Activated T-cell treated with anti-CD3 and anti-CD28 coated beads, Interleukin-2, amount 50 U/mL, for 24 hours (primary cell): Measurements from ENCODE around the gene VCL.
"Not testable (repeated sequence)": the region's sequence is repeated elsewhere in the genome, so short reads cannot be mapped to it uniquely, and the experiment has no call there.

ENCODE experiments used
- DNase-seq: peaks from one replicate; pipeline ENCODE4 v3.0.0-alpha.2; 2020
- H3K27ac Mint-ChIP-seq: 2 replicates; pipeline ENCODE4 v1.8.0; 2020; ENCODE audit warnings: mild to moderate bottlenecking, mixed read lengths
- H3K27me3 Mint-ChIP-seq: 2 replicates; pipeline ENCODE4 v1.8.0; 2020; ENCODE audit warnings: mixed read lengths
- H3K36me3 Mint-ChIP-seq: 2 replicates; pipeline ENCODE4 v1.8.0; 2020; ENCODE audit warnings: low read depth, mixed read lengths
- H3K4me1 Mint-ChIP-seq: 2 replicates; pipeline ENCODE4 v1.8.0; 2020; ENCODE audit warnings: low read depth, mixed read lengths
- H3K4me3 Mint-ChIP-seq: 2 replicates; pipeline ENCODE4 v1.8.0; 2020; ENCODE audit warnings: mild to moderate bottlenecking, moderate library complexity, mixed read lengths
- H3K9me3 Mint-ChIP-seq: 2 replicates; pipeline ENCODE4 v1.8.0; 2020; ENCODE audit warnings: mixed read lengths

The VCL gene

GRCh38 chr10:74032208-74032607, 34.3 kb downstream of the VCL start:
- H3K4me3 Mint-ChIP-seq, DNase-seq, H3K27me3 Mint-ChIP-seq, H3K36me3 Mint-ChIP-seq, H3K27ac Mint-ChIP-seq, H3K9me3 Mint-ChIP-seq: not testable (repeated sequence)
- H3K4me1 Mint-ChIP-seq, result peaks cover 57% of the 10 kb centered on the region

DNA sequence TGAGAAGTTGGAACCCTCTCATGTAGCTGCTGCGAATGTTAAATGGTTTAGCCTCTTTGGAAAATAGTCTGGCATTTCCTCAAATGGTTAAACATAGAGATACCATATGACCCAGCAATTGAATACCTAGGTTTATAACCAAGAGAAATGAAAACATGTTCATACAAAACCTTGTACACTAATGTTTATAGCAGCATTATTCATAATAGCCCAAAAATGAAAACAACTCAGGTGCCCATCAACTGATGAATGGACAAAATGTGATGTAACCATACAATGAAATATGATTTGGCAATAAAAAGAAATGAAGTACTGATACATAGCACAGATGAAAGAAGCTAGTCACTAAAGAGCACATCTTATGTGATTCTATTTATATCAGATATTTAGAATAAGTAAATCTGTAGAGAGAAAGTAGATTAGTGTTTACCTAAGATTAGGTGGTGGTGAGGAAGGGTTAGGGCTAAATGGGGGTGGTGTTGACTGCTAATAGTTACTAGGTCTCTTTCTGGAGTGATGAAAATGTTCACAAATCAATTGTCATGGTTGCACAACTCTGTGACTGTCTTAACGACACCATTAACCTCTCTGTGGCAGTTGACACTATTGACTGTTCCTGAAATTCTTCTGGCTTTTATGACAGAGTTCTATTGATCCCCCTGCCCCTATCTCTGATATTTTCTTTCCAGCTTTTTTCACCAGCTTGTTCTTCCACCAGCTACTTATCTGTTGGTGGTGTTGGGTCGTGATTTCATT, 35.2 kb downstream of the VCL start:
- Mint-ChIP-seq H3K4me1 (peaks cover 51% of the 10 kb centered on the region), H3K27me3 (no peaks in the 10 kb centered on the region), H3K36me3 (peaks cover 8% of the 10 kb centered on the region), H3K4me3 (no peak overlapping the region), H3K9me3 (no peaks in the 10 kb centered on the region), H3K27ac (no peak overlapping the region)
- DNase-seq, result no peak

DNA sequence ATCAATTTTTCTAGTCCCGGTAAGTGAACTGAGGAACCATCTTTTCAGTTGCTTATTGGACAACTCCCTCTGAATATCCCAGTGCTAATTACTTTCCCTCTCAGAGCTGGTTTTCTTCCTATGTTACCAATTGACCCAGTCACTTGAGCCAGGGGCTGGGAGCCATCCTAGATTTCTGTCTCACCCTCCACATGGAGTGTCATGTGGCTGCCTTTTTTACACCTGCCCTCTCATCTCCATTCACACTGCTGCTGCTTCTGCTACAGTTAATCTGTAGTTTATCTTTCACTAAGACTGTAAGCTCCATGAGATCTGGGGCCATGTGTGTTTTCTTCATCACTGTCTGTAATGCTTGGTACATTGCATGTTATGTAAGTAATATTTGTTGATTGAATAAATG, 35.8 kb downstream of the VCL start:
- no peaks in the 10 kb centered on the region for H3K27me3 Mint-ChIP-seq
- H3K9me3 Mint-ChIP-seq, result no peaks in the 10 kb centered on the region
- H3K36me3 Mint-ChIP-seq, result peaks cover 8% of the 10 kb centered on the region
- DNase-seq, result no peak
- H3K27ac Mint-ChIP-seq, result no peak overlapping the region
- no peak overlapping the region for H3K4me3 Mint-ChIP-seq
- H3K4me1 Mint-ChIP-seq, result peaks cover 50% of the 10 kb centered on the region

DNA sequence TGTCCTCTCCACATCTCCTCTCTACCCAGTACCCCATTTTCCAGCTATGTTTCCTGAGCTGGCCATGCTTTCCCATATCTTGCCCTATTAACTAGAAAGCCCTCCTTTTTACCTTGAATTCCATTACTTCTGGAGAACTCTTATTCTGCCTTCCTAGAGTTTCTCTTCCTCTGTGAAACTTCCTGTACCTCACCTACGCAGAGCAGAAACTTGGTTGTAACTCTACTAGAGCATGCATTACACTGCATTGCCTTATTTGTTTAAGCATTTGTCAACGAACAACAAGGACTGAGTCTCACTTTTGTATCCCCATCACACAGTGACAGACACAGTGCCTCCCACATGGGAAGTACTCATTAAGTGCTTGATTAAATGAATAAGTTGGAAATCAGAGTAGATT, 36.4 kb downstream of the VCL start:
- no peaks in the 10 kb centered on the region for H3K9me3 Mint-ChIP-seq
- H3K27me3 Mint-ChIP-seq, result no peaks in the 10 kb centered on the region
- H3K27ac Mint-ChIP-seq, result peak overlapping the region; percentile 5
- H3K36me3 Mint-ChIP-seq, result peaks cover 8% of the 10 kb centered on the region
- peaks cover 48% of the 10 kb centered on the region for H3K4me1 Mint-ChIP-seq
- no peak for DNase-seq
- no peak overlapping the region for H3K4me3 Mint-ChIP-seq

GRCh38 chr10:74035303-74035702, 37.4 kb downstream of the VCL start:
- peaks cover 8% of the 10 kb centered on the region for H3K36me3 Mint-ChIP-seq
- peaks cover 48% of the 10 kb centered on the region for H3K4me1 Mint-ChIP-seq
- DNase-seq, result no peak
- no peak overlapping the region for H3K4me3 Mint-ChIP-seq
- H3K9me3 Mint-ChIP-seq, result no peaks in the 10 kb centered on the region
- peak overlapping the region; percentile 56 for H3K27ac Mint-ChIP-seq
- no peaks in the 10 kb centered on the region for H3K27me3 Mint-ChIP-seq

DNA sequence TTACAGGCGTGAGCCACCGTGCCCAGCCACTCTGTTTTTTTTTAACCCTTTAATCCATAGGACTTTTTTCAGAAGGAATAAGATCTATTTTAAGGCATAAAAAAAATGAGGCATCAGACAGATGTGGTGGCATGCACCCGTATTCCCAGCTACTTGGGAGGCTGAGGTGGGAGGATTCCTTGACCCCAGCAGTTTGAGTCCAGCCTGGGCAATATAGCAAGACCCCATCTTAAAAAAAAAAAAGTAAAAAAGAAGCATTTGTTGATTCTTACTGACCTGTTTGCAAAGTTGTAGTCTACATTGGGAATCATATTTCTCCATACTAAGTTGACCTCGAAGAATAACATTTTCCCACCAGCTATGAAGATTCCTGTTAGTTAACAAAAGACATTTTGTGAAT, 38.6 kb downstream of the VCL start:
- no peak for DNase-seq
- H3K36me3 Mint-ChIP-seq, result peaks cover 5% of the 10 kb centered on the region
- H3K27ac Mint-ChIP-seq, result no peak overlapping the region
- no peak overlapping the region for H3K4me3 Mint-ChIP-seq
- H3K9me3 Mint-ChIP-seq, result no peaks in the 10 kb centered on the region
- peaks cover 44% of the 10 kb centered on the region for H3K4me1 Mint-ChIP-seq
- no peaks in the 10 kb centered on the region for H3K27me3 Mint-ChIP-seq

DNA sequence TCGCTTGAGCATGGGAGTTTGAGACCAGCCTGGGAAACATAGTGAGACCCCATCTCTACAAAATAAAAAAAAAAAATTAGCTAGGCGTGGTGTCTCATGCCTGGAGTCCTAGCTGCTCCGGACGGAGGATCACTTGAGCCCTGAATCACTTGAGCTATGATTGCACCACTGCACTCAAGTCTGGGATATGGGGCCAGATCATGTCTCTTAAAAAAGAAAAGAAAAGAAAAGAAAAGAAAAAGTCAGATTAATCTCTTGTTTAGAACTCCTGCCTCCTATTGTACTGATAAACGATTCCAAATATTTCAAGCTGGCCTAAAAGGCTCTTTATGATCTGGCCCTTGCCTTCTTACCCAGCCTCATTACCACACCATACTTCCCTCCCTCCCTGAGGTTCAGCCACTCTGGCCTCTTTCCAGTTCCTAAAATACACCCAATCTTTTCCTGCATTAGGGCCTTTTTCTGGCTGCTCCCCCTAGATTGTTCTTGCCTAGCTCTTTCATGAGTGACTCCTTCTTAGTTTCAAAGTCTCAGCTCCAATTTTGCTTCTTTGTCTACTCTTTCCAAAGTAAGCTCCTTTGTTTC, 41.7 kb downstream of the VCL start:
- Mint-ChIP-seq H3K27ac (peak overlapping the region; percentile 68), H3K4me3 (no peak overlapping the region), H3K9me3 (no peaks in the 10 kb centered on the region), H3K36me3 (peaks cover 16% of the 10 kb centered on the region), H3K4me1 (peaks cover 25% of the 10 kb centered on the region), H3K27me3 (no peaks in the 10 kb centered on the region)
- no peak for DNase-seq

- Mint-ChIP-seq H3K27ac (peak overlapping the region; percentile 68), H3K36me3 (peaks cover 23% of the 10 kb centered on the region), H3K27me3 (no peaks in the 10 kb centered on the region), H3K9me3 (no peaks in the 10 kb centered on the region), H3K4me1 (peaks cover 17% of the 10 kb centered on the region), H3K4me3 (no peak overlapping the region)
- no peak for DNase-seq
Measured at GRCh38 chr10:74040200-74041126, 42.5 kb downstream of the VCL start.

- no peak overlapping the region for H3K4me3 Mint-ChIP-seq
- peaks cover 14% of the 10 kb centered on the region for H3K4me1 Mint-ChIP-seq
- H3K9me3 Mint-ChIP-seq, result no peaks in the 10 kb centered on the region
- no peak for DNase-seq
- no peaks in the 10 kb centered on the region for H3K27me3 Mint-ChIP-seq
- H3K36me3 Mint-ChIP-seq, result peaks cover 22% of the 10 kb centered on the region
- H3K27ac Mint-ChIP-seq, result no peak overlapping the region
Measured at GRCh38 chr10:74044419-74044818, 46.5 kb downstream of the VCL start.

DNA sequence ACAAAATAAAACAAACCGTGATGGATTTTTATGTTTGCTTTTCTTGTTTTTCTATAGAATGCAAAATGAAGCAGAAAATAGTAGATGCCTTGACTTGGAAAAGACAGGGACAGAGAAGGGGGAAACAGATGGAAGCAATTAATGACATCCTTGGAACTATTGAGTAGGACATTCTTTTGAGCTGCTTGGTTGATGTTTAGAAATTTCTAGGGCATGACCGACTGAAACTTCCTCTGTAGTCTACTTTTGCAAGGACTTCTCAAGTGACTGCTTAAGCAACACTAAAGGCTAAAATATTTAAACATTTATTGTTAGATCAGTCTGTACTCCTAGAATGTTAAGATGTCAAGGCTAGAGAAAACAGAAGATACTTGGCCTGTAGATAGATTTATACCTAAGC, 49.4 kb downstream of the VCL start:
- H3K4me3 Mint-ChIP-seq, result no peak overlapping the region
- H3K9me3 Mint-ChIP-seq, result no peaks in the 10 kb centered on the region
- DNase-seq, result no peak
- H3K27ac Mint-ChIP-seq, result no peak overlapping the region
- peaks cover 22% of the 10 kb centered on the region for H3K36me3 Mint-ChIP-seq
- H3K4me1 Mint-ChIP-seq, result peaks cover 5% of the 10 kb centered on the region
- no peaks in the 10 kb centered on the region for H3K27me3 Mint-ChIP-seq

- Mint-ChIP-seq H3K9me3 (no peaks in the 10 kb centered on the region), H3K36me3 (peaks cover 22% of the 10 kb centered on the region), H3K27ac (no peak overlapping the region), H3K4me3 (no peak overlapping the region), H3K4me1 (peaks cover 7% of the 10 kb centered on the region), H3K27me3 (no peaks in the 10 kb centered on the region)
- no peak for DNase-seq
Measured at GRCh38 chr10:74047871-74048270, 50.0 kb downstream of the VCL start.

DNA sequence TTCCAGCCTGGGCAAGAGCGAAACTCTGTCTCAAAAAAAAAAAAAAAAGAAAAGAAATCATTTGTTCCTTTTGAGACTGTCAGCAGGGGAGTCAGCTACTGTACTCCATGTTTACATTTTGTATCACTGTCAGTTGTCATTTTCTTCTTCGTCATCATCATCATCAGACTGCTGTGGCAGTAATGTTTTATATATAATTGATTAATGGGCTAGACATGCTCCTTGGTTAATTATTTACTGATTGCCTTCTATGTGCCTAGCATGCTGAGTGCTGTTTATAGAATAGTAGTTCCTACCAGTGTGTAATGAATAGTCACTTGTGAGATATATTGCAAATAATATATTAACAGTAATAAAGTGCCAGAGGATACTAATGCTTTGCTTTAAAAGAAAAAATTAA, 50.5 kb downstream of the VCL start:
- Mint-ChIP-seq H3K27ac (no peak overlapping the region), H3K4me3 (no peak overlapping the region), H3K36me3 (peaks cover 22% of the 10 kb centered on the region), H3K9me3 (no peaks in the 10 kb centered on the region), H3K4me1 (peaks cover 11% of the 10 kb centered on the region), H3K27me3 (no peaks in the 10 kb centered on the region)
- no peak for DNase-seq

GRCh38 chr10:74049955-74050354, 52.0 kb downstream of the VCL start:
- Mint-ChIP-seq H3K4me3 (no peak overlapping the region), H3K36me3 (peaks cover 9% of the 10 kb centered on the region), H3K27ac (no peak overlapping the region), H3K4me1 (peaks cover 15% of the 10 kb centered on the region), H3K9me3 (no peaks in the 10 kb centered on the region), H3K27me3 (no peaks in the 10 kb centered on the region)
- DNase-seq, result no peak

GRCh38 chr10:74050653-74051052, 52.7 kb downstream of the VCL start:
- Mint-ChIP-seq H3K27me3 (no peaks in the 10 kb centered on the region), H3K4me1 (peaks cover 17% of the 10 kb centered on the region), H3K4me3 (no peak overlapping the region), H3K9me3 (no peaks in the 10 kb centered on the region), H3K27ac (no peak overlapping the region), H3K36me3 (peaks cover 4% of the 10 kb centered on the region)
- no peak for DNase-seq
